Measurements from ENCODE around the gene CMC1. TPM values are rescaled to one million over a fixed set of nuclear protein-coding genes. Genes with fewer than 3 reads are reported as not detected.
A peak's percentile ranks its signal among the peaks of the same experiment; 100 is the strongest.

CMC1 gene
- total and polyA plus RNA-seq, 9 of the 15 experiments (the other 6 are each of a cell fraction or from before 2014, with no cell fraction given), result 15.9 to 74.6 (median 48.9) TPM

- TF ChIP-seq, protein P1, sequence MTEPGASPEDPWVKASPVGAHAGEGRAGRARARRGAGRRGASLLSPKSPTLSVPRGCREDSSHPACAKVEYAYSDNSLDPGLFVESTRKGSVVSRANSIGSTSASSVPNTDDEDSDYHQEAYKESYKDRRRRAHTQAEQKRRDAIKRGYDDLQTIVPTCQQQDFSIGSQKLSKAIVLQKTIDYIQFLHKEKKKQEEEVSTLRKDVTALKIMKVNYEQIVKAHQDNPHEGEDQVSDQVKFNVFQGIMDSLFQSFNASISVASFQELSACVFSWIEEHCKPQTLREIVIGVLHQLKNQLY (CRISPR knock-in tag; conservative IDR thresholded peaks at IDR 0.05), result no peak
- no peak for TF ChIP-seq SMAD1 (IDR thresholded peaks at IDR 0.05; ENCODE audit: low read depth, low read length, partially characterized antibody)
- no peak for TF ChIP-seq GABPB2 (CRISPR knock-in tag; conservative IDR thresholded peaks at IDR 0.05)
- no peak for TF ChIP-seq ZNF57 (CRISPR knock-in tag; IDR thresholded peaks at IDR 0.05)
- no peak for TF ChIP-seq ZNF780A (CRISPR knock-in tag; IDR thresholded peaks at IDR 0.05)
These were observed 50.2 kb downstream of the CMC1 start (continued) for GRCh38 chr3:28291577-28291976.

DNA sequence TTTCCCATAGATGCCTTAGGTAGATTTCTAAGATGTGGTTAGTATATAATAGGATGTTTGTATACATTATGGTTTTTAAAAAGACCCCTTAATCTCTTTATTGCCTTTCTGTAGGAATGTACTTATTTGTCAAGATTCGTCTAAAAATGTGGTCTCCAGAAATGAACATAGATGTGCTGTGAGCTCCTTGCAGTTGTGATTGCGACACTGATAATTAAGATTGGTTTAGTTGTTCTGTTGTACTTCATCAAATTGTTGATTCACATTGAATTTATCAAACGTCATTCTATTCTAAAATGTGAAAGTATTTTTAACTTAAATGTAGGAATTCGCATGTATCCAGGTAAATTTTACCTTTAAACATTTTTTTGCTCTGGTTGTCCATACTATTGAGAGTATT lies 51.2 kb downstream of the CMC1 start:
- no peaks in the 10 kb centered on the region for H3K4me1 ChIP-seq (replicated peaks in 1 of 2; ENCODE audit: control insufficient read depth in 2 of 2, insufficient read depth in 2 of 2, low read length in 2 of 2)
- no peak overlapping the region for H3K9ac ChIP-seq (ENCODE audit: insufficient read depth in 1 of 2, low read depth in 2 of 2, low read length in 2 of 2)
- H3K79me2 ChIP-seq (ENCODE audit: control insufficient read depth, insufficient read depth, low read length), result no peaks in the 10 kb centered on the region
- CTCF ChIA-PET (ENCODE audit: low intra/inter-chr PET ratio), result no interaction called here
- FAIRE-seq (no peak), ATAC-seq (no peak), DNase-seq (ENCODE audit: extremely low read depth in 1 of 4, low spot score in 3 of 4) (no peak)
- no peak overlapping the region for H3K4me3 ChIP-seq
- no peak overlapping the region for H3K27ac ChIP-seq (ENCODE audit: extremely low read depth, low read depth, low read length)
- no peak overlapping the region for H3K4me2 ChIP-seq (ENCODE audit: insufficient read depth, low read length)
- TF ChIP-seq, protein P2, sequence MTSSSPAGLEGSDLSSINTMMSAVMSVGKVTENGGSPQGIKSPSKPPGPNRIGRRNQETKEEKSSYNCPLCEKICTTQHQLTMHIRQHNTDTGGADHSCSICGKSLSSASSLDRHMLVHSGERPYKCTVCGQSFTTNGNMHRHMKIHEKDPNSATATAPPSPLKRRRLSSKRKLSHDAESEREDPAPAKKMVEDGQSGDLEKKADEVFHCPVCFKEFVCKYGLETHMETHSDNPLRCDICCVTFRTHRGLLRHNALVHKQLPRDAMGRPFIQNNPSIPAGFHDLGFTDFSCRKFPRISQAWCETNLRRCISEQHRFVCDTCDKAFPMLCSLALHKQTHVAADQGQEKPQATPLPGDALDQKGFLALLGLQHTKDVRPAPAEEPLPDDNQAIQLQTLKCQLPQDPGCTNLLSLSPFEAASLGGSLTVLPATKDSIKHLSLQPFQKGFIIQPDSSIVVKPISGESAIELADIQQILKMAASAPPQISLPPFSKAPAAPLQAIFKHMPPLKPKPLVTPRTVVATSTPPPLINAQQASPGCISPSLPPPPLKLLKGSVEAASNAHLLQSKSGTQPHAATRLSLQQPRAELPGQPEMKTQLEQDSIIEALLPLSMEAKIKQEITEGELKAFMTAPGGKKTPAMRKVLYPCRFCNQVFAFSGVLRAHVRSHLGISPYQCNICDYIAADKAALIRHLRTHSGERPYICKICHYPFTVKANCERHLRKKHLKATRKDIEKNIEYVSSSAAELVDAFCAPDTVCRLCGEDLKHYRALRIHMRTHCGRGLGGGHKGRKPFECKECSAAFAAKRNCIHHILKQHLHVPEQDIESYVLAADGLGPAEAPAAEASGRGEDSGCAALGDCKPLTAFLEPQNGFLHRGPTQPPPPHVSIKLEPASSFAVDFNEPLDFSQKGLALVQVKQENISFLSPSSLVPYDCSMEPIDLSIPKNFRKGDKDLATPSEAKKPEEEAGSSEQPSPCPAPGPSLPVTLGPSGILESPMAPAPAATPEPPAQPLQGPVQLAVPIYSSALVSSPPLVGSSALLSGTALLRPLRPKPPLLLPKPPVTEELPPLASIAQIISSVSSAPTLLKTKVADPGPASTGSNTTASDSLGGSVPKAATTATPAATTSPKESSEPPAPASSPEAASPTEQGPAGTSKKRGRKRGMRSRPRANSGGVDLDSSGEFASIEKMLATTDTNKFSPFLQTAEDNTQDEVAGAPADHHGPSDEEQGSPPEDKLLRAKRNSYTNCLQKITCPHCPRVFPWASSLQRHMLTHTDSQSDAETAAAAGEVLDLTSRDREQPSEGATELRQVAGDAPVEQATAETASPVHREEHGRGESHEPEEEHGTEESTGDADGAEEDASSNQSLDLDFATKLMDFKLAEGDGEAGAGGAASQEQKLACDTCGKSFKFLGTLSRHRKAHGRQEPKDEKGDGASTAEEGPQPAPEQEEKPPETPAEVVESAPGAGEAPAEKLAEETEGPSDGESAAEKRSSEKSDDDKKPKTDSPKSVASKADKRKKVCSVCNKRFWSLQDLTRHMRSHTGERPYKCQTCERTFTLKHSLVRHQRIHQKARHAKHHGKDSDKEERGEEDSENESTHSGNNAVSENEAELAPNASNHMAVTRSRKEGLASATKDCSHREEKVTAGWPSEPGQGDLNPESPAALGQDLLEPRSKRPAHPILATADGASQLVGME (CRISPR knock-in tag; IDR thresholded peaks at IDR 0.05), result no peak
- TF ChIP-seq CEBPB (tag; IDR thresholded peaks at IDR 0.05), result peak; percentile 74
- H3K9me3 ChIP-seq (replicated peaks; ENCODE audit: control insufficient read depth, insufficient read depth, low read depth, low read length), result no peaks in the 10 kb centered on the region
- no TSS peak for BruUV-seq (replicated peaks)
- POLR2A ChIA-PET, result no interaction called here
- H3K27me3 ChIP-seq (ENCODE audit: control insufficient read depth in 2 of 2, insufficient read depth in 2 of 2, low read length in 2 of 2), result no peaks in the 10 kb centered on the region
- peaks cover 14% of the 10 kb centered on the region; the same call in 2 of the 3 replicates for H3K36me3 ChIP-seq (ENCODE audit: control insufficient read depth, insufficient read depth, low read length)
- H4K20me1 ChIP-seq (replicated peaks; ENCODE audit: control insufficient read depth, insufficient read depth, low read length), result no peaks in the 10 kb centered on the region
- H3K9me1 ChIP-seq (ENCODE audit: control insufficient read depth, insufficient read depth, low read length), result no peaks in the 10 kb centered on the region
- in situ Hi-C loops (cut with MboI), result no loop called here
- WGBS (ENCODE audit: insufficient coverage, low coverage, missing lambda C conversion rate), result 68% methylated on average over 4 of the region's 4 CpGs
- H2AFZ ChIP-seq (ENCODE audit: low read depth, low read length), result no peak overlapping the region
- intact Hi-C loops (cut with micrococcal nuclease), result no loop called here
